Measurements from ENCODE around the gene ATAD5.

ATAD5 gene

DNA sequence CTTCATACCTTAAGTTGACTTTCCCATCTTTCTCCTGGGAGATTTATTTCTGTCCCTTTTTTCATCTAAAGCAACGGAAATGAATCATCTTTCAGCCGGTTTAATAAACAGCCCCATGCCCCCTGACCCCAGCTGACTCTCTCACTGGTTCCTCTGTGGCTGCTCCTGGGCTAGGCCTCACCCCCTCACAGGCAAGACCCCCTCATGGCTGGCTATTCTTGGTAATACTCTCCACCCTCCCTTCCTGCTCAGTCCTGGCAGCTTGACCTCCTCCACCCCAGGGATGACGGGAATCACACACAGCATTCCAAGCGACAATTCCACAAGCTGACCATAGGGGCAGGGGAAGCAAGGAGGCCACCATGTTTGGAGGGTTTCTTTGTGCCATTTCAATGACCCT lies 88.5 kb downstream of the ATAD5 start:
- TF ChIP-seq, protein P1, sequence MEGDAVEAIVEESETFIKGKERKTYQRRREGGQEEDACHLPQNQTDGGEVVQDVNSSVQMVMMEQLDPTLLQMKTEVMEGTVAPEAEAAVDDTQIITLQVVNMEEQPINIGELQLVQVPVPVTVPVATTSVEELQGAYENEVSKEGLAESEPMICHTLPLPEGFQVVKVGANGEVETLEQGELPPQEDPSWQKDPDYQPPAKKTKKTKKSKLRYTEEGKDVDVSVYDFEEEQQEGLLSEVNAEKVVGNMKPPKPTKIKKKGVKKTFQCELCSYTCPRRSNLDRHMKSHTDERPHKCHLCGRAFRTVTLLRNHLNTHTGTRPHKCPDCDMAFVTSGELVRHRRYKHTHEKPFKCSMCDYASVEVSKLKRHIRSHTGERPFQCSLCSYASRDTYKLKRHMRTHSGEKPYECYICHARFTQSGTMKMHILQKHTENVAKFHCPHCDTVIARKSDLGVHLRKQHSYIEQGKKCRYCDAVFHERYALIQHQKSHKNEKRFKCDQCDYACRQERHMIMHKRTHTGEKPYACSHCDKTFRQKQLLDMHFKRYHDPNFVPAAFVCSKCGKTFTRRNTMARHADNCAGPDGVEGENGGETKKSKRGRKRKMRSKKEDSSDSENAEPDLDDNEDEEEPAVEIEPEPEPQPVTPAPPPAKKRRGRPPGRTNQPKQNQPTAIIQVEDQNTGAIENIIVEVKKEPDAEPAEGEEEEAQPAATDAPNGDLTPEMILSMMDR (IDR thresholded peaks at IDR 0.05; ENCODE audit: low read depth, low read length), result no peak
- DNase-seq (ENCODE audit: extremely low read depth, low read depth), result no peak

DNA sequence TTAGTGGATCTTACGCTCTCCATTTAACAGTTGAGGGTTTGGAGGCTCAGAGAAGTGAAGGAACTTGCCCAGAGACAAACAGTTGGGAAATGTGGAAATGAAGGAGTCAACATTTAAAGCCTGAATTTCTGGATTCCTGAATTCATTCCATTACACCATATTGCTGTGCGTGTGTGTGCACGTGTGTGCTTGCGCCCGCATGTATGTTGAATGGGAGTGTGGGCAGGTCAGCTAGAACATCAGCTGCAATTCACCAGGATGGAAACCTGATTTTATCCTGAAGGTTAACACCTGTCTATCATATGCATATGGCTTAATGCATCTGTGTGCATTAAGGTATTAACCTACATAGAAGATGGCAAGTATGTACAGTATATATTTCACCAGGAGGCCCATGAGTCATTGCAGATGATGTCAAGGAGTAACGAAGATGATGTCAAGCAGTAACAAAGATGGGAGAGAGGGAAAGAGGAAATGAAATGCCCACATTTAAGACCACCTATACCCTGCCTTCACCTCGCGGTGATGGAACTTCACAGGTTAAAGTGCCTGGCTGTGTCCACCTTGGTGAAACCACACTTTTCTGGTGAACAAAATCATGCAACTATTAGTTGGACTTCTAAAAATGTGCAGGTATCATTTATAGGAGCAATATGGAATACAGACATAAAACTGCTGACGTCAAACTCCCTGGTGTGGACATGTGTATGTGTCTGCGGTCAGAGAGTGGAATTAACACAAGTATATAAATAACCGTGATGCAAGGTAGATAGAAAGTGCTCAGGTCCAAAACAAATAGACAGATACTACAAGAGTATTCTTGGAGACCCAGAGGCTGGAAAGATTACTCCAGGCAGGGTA lies 89.1 kb downstream of the ATAD5 start:
- TF ChIP-seq, protein P1 (IDR thresholded peaks at IDR 0.05; ENCODE audit: low read depth, low read length), result no peak
- no peak for DNase-seq (ENCODE audit: extremely low read depth, low read depth)

DNA sequence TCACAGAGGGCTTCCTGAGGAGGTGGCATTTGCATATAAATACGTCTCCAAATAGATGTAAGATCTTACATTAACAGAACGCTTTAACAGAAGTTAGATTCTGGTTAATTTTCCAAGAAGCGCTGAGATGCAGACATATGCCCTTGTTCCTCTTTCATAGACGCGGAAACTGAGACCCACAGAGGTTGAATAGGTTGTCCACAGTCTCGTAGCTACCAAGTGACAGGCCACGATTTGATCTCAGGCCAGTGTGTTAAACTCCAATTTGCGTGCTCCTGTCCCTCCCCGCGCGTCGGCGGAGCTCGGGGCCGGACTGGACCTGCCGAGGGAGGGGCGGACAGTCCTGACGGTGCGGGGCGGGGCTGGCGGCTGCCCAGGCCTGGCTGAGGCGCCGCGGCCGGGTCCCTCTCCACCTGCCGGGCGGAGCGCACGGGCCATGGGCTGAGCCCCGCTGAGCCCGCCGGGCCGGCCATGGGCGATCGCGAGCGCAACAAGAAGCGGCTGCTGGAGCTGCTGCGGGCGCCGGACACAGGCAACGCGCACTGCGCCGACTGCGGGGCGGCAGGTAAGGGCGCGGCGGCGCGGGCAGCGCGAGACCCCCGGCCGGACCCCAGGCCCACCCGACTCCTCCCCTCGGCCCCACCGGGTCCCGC lies 89.9 kb downstream of the ATAD5 start, which contains the start of gene ADAP2:
Gene ADAP2 (plus strand): TSS at position 402 of the 653 bp plus-strand sequence. CDS start 70 bp downstream, at position 472.
- TF ChIP-seq, protein P1 (IDR thresholded peaks at IDR 0.05; ENCODE audit: low read depth, low read length), result no peak; the same call in 1 of the 2 replicates

DNA sequence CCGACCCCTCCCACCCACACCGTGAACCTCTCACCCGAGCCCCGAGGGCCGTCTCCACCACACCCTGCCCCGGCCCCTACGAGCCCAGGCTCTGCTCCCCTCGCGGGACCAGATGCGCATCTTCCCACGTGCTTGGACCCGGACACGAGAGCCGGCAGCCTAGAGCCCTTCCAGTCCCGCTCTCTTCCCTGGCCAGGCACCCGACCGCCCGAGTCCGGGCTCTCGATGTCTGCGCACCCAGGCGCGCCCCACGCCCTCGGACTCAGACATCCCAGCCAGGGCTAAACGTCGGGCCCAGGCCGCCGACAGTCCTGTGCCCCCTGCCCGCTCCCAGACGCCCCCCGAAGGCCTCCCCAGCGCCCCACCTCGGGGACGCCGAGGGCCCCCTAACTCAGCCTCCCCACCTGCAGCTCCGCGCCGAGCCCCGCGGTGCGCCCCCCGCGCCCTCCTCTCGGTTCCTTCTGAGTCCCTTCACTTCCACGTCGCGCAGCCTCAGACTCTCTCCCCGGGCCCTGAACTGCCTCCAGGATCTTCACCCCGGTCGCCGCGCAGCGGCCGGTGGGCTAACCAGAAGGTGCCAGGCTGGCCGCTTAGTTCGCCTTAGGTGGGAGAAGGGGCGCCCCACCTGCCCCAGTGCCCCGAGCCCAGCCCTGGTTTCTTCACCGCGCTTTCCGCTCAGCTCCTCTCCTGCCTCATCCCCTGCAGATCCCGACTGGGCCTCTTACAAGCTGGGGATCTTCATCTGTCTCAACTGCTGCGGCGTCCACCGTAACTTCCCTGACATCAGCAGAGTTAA lies 90.7 kb downstream of the ATAD5 start:
- no peak for DNase-seq (ENCODE audit: extremely low read depth, low read depth)
- TF ChIP-seq, protein P1 (IDR thresholded peaks at IDR 0.05; ENCODE audit: low read depth, low read length), result no peak

More for the DNA sequence above, 89.9 kb downstream of the ATAD5 start, which contains the start of gene ADAP2:
- no peak for DNase-seq (ENCODE audit: extremely low read depth, low read depth)

DNA sequence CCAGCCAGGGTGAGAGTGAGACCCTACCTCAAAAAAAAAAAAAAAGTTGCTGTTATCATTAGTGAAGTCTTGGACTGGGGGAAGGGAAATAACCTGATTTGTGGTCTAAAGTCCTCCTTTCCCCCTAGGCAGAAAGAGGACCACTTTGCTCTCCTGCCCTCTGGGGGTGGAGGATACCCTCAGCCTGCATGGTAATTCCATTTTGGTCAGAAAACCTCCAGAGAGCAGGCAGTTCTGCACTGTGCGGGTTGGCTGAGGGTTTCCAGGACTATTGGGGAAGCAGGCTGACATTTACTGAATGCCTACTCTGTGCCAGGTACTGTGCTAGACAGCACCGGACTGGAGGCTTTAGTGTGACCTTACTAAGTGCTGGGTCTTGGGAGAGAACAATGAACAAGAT lies 92.6 kb downstream of the ATAD5 start:
- TF ChIP-seq, protein P1 (IDR thresholded peaks at IDR 0.05; ENCODE audit: low read depth, low read length), result no peak

DNA sequence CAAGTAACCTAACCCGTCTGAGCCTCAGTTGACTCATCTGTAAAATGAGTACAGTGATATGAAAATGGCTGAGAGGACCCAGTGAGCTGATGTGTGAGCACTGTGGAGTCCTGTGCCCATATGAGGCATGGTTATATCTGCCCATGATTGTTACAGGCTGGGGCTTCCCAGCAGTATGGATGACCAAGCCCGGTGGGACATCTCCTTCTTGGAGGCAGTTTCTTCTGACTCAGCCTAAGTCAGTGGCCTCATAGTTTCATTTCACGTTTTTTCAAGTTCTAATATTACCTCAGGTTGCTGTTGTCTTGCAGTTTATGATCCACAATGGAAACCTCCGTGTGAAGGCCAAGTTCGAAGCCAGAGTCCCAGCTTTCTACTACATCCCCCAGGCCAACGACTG lies 94.8 kb downstream of the ATAD5 start:
- no peak for DNase-seq (ENCODE audit: extremely low read depth, low read depth)
- TF ChIP-seq, protein P1 (IDR thresholded peaks at IDR 0.05; ENCODE audit: low read depth, low read length), result no peak

More for the DNA sequence above, 92.6 kb downstream of the ATAD5 start:
- no peak for DNase-seq (ENCODE audit: extremely low read depth, low read depth)
